GM23338 (cell line): Measurements from ENCODE around the gene POU5F2. TPM values are rescaled to one million over a fixed set of nuclear protein-coding genes. Genes with fewer than 3 reads are reported as not detected.

Source experiments
- ATAC-seq: fragments of 200-7000 bp; cut with Tn5 transposase; 3 replicates; pipeline ENCODE4 v1.9.1; 2020
- DNase-seq: peaks from one replicate; pipeline ENCODE4 v3.0.0-alpha.2; 2015; ENCODE audit warnings: low spot score
- H2AFZ ChIP-seq: fragments of 200-600 bp; sonication (generic); 2 replicates; pipeline ENCODE4 v1.8.0; 2016; ENCODE audit warnings: antibody characterized with exemption, mild to moderate bottlenecking, moderate library complexity
- H3F3A ChIP-seq: fragments of 200-600 bp; sonication (generic); replicated peaks from 2 replicates; pipeline ENCODE4 v1.8.0; 2017; ENCODE audit warnings: antibody characterized with exemption, mixed run types, low read depth
- H3K27ac ChIP-seq: fragments of 200-600 bp; sonication (generic); 2 replicates; pipeline ENCODE4 v1.6.1; 2016; ENCODE audit warnings: low read depth
- H3K27me3 ChIP-seq: fragments of 200-600 bp; sonication (generic); 2 replicates; pipeline ENCODE4 v1.8.0; 2016; ENCODE audit warnings: mild to moderate bottlenecking, mixed run types, moderate library complexity; ENCODE audit not compliant: insufficient read depth
- H3K36me3 ChIP-seq: fragments of 200-600 bp; sonication (generic); 2 replicates; pipeline ENCODE4 v1.8.0; 2016; ENCODE audit warnings: mild to moderate bottlenecking; ENCODE audit not compliant: insufficient read depth
- H3K4me1 ChIP-seq: fragments of 200-600 bp; sonication (generic); 2 replicates; pipeline ENCODE4 v1.8.0; 2016; ENCODE audit warnings: mild to moderate bottlenecking, moderate library complexity; ENCODE audit not compliant: insufficient read depth
- H3K4me2 ChIP-seq: fragments of 200-600 bp; sonication (generic); 2 replicates; pipeline ENCODE4 v1.7.1; 2017; ENCODE audit warnings: mixed run types
- H3K4me3 ChIP-seq: fragments of 200-600 bp; sonication (generic); 2 replicates; pipeline ENCODE4 v1.6.1; 2016; ENCODE audit warnings: mixed run types
- H3K79me2 ChIP-seq: fragments of 200-600 bp; sonication (generic); replicated peaks from 2 replicates; pipeline ENCODE4 v1.8.0; 2017; ENCODE audit warnings: mild to moderate bottlenecking; ENCODE audit not compliant: insufficient read depth
- H3K9me2 ChIP-seq: fragments of 200-600 bp; sonication (generic); 2 replicates; pipeline ENCODE4 v1.8.0; 2017; ENCODE audit not compliant: insufficient read depth
- H4K20me1 ChIP-seq: fragments of 200-600 bp; sonication (generic); replicated peaks from 2 replicates; pipeline ENCODE4 v1.8.0; 2017; ENCODE audit warnings: mild to moderate bottlenecking; ENCODE audit not compliant: insufficient read depth
- H3K27ac Mint-ChIP-seq: 2 replicates; pipeline ENCODE4 v1.8.0; 2020; ENCODE audit warnings: inconsistent platforms, mild to moderate bottlenecking, moderate library complexity, mixed read lengths
- H3K27me3 Mint-ChIP-seq: 3 replicates; pipeline ENCODE4 v1.8.0; 2022; ENCODE audit warnings: low read depth, mild to moderate bottlenecking, moderate library complexity, mixed read lengths, inconsistent platforms; ENCODE audit not compliant: insufficient read depth, poor library complexity
- H3K36me3 Mint-ChIP-seq: 3 replicates; pipeline ENCODE4 v1.8.0; 2021; ENCODE audit warnings: low read depth, mild to moderate bottlenecking, inconsistent platforms, moderate library complexity, mixed read lengths
- H3K4me1 Mint-ChIP-seq: 3 replicates; pipeline ENCODE4 v1.8.0; 2020; ENCODE audit warnings: mild to moderate bottlenecking, inconsistent platforms, mixed read lengths
- H3K4me3 Mint-ChIP-seq: 3 replicates; pipeline ENCODE4 v1.8.0; 2021; ENCODE audit warnings: moderate library complexity, mild to moderate bottlenecking, inconsistent platforms, mixed read lengths
- H3K9me3 Mint-ChIP-seq: 3 replicates; pipeline ENCODE4 v1.8.0; 2020; ENCODE audit warnings: moderate library complexity, mild to moderate bottlenecking, inconsistent platforms, mixed read lengths
- CREB1 ChIP-seq: fragments of 250-450 bp; sonication (Bioruptor Pico); IDR thresholded peaks from 2 replicates; pipeline ENCODE4 v1.5.0; 2020; ENCODE audit warnings: low read depth, mild to moderate bottlenecking, moderate library complexity
- CTCF ChIP-seq, 2 experiments: fragments of 200-600 bp in 1 of 2; sonication (generic) in 1 of 2; conservative IDR thresholded peaks; 2 replicates each; pipeline versions ENCODE4 v1.5.1 to v1.6.1; 2016 to 2017; ENCODE audit warnings: antibody characterized with exemption in 2 of 2, low read depth in 2 of 2, mild to moderate bottlenecking in 2 of 2, moderate library complexity in 1 of 2
- ETS1 ChIP-seq: IDR thresholded peaks from 2 replicates; pipeline ENCODE4 v1.6.1; 2016; ENCODE audit warnings: antibody characterized with exemption
- REST ChIP-seq: IDR thresholded peaks from one replicate; pipeline ENCODE4 v1.6.1; 2018; ENCODE audit warnings: antibody characterized with exemption; ENCODE audit not compliant: unreplicated experiment
- STAT1 ChIP-seq: IDR thresholded peaks from one replicate; pipeline ENCODE4 v1.6.1; 2016; ENCODE audit warnings: antibody characterized with exemption; ENCODE audit not compliant: unreplicated experiment
- ZNF114 ChIP-seq: fragments of 250-450 bp; sonication (Bioruptor Pico); IDR thresholded peaks from 2 replicates; pipeline ENCODE4 v1.5.0; 2020; ENCODE audit warnings: mild to moderate bottlenecking, moderate library complexity
- ZNF462 ChIP-seq: fragments of 250-450 bp; sonication (Bioruptor Pico); IDR thresholded peaks from 2 replicates; pipeline ENCODE4 v1.5.0; 2020; ENCODE audit warnings: mild to moderate bottlenecking, moderate library complexity
- polyA plus RNA-seq: library from polyadenylated mRNA; unstranded; fragments of >200 nt; fragmentation: Nextera tagmentation; extraction: Ambion mirVana; gene quantifications from 2 replicates; pipeline ENCODE4 v1.2.1, GENCODE V29; 2016
- total RNA-seq: library from RNA; depleted of rRNA; stranded (reverse); fragments of >200 nt; shearing (Covaris generic); gene quantifications from 2 replicates; pipeline ENCODE4 v1.2.3, GENCODE V29; 2014

Gene POU5F2
- total and polyA plus RNA-seq, 2 experiments from 2014 or later: 0.11 to 0.76 TPM

GRCh38 chr5:93755716-93756115 is 14.3 kb upstream of the POU5F2 start (continued):
- TF ChIP-seq REST: no peak

- no peaks in the 10 kb centered on the region for H3K9me3 Mint-ChIP-seq
- no peaks in the 10 kb centered on the region for H3K27me3 ChIP-seq
- no peak overlapping the region for H3K4me2 ChIP-seq
- TF ChIP-seq STAT1 (no peak), ZNF114 (CRISPR knock-in tag) (no peak), CTCF (conservative IDR thresholded peaks at IDR 0.05; ENCODE audit: low read depth in 2 of 2) (no peak), ETS1 (no peak), CREB1 (CRISPR knock-in tag) (no peak), ZNF462 (CRISPR knock-in tag) (no peak)
- H3K36me3 Mint-ChIP-seq: no peaks in the 10 kb centered on the region
- H2AFZ ChIP-seq: no peak overlapping the region
- no peaks in the 10 kb centered on the region for H3K36me3 ChIP-seq
- no peaks in the 10 kb centered on the region for H3F3A ChIP-seq
- H3K79me2 ChIP-seq: no peaks in the 10 kb centered on the region
- H3K4me3 ChIP-seq: no peak overlapping the region
- H3K4me1 ChIP-seq: no peaks in the 10 kb centered on the region; the same call in 1 of the 2 replicates
- H3K4me1 Mint-ChIP-seq: no peaks in the 10 kb centered on the region; the same call in 2 of the 3 replicates
- no peaks in the 10 kb centered on the region for H4K20me1 ChIP-seq
- ATAC-seq (no peak), DNase-seq (no peak)
- H3K27me3 Mint-ChIP-seq: no peaks in the 10 kb centered on the region
- no peak overlapping the region for H3K27ac Mint-ChIP-seq
- no peaks in the 10 kb centered on the region for H3K9me2 ChIP-seq
- no peak overlapping the region for H3K27ac ChIP-seq
- no peak overlapping the region for H3K4me3 Mint-ChIP-seq
Measured at GRCh38 chr5:93748875-93749397, 7.5 kb upstream of the POU5F2 start.
